GM19324 (cell line): ENCODE measurements around the gene SMIM38.
"Not testable (repeated sequence)": the region's sequence is repeated elsewhere in the genome, so short reads cannot be mapped to it uniquely, and the experiment has no call there.

Experiments
- ATAC-seq: cut with Tn5 transposase; IDR thresholded peaks from one replicate; pipeline ENCODE4 v1.9.1; 2021; ENCODE audit warnings: mild to moderate bottlenecking, moderate library complexity; ENCODE audit not compliant: unreplicated experiment, low FRiP score

Gene SMIM38

GRCh38 chr11:69137151-69137844 is 18.4 kb upstream of the SMIM38 start:
- ATAC-seq = no peak

- ATAC-seq = no peak
Observed at GRCh38 chr11:69138265-69138664, 17.5 kb upstream of the SMIM38 start.

GRCh38 chr11:69140161-69140560 is 15.6 kb upstream of the SMIM38 start:
- ATAC-seq = not testable (repeated sequence)

GRCh38 chr11:69140635-69141034 is 15.1 kb upstream of the SMIM38 start:
- no peak for ATAC-seq

- ATAC-seq = no peak
Observed at GRCh38 chr11:69141742-69142141, 14.0 kb upstream of the SMIM38 start.

GRCh38 chr11:69142895-69143294 is 12.8 kb upstream of the SMIM38 start:
- no peak for ATAC-seq

GRCh38 chr11:69144316-69145049 is 11.3 kb upstream of the SMIM38 start:
- no peak for ATAC-seq

GRCh38 chr11:69145050-69145380 is 10.7 kb upstream of the SMIM38 start:
- no peak for ATAC-seq

- no peak for ATAC-seq
Observed at GRCh38 chr11:69148377-69148762, 7.4 kb upstream of the SMIM38 start.

- no peak for ATAC-seq
Observed at GRCh38 chr11:69148806-69149205, 6.9 kb upstream of the SMIM38 start.

GRCh38 chr11:69149338-69150045 is 6.2 kb upstream of the SMIM38 start:
- not testable (repeated sequence) for ATAC-seq

GRCh38 chr11:69150175-69150574 is 5.6 kb upstream of the SMIM38 start:
- ATAC-seq = no peak

GRCh38 chr11:69151836-69152235 is 3.9 kb upstream of the SMIM38 start:
- ATAC-seq = no peak

- no peak for ATAC-seq
Observed at GRCh38 chr11:69152733-69153421, 2.9 kb upstream of the SMIM38 start.

GRCh38 chr11:69153661-69154060 is 2.1 kb upstream of the SMIM38 start:
- ATAC-seq = no peak

GRCh38 chr11:69154211-69154913 is 1.4 kb upstream of the SMIM38 start:
- no peak for ATAC-seq

- no peak for ATAC-seq
Observed at GRCh38 chr11:69154938-69155301, 815 bp upstream of the SMIM38 start.

- no peak for ATAC-seq
Observed at GRCh38 chr11:69156235-69156639, 502 bp downstream of the SMIM38 start.

GRCh38 chr11:69156673-69157155 is 979 bp downstream of the SMIM38 start:
- no peak for ATAC-seq

GRCh38 chr11:69157156-69157821 is 1.6 kb downstream of the SMIM38 start:
- ATAC-seq = no peak
